Measurements from ENCODE around the gene TSPAN10. TPM values are rescaled to one million over a fixed set of nuclear protein-coding genes. Genes with fewer than 3 reads are reported as not detected.

TSPAN10 gene
- total RNA-seq, 4 donors from 2014 or later = 0.32 to 0.92 TPM; not detected in 2

GRCh38 chr17:81656118-81656743 lies 19.2 kb downstream of the TSPAN10 start, which contains the start of gene PDE6G:
Gene PDE6G (minus strand): TSS chr17:81656542. CDS start chr17:81653305, 3,237 bp downstream.
- Histone ChIP-seq H3K9me3 (no peaks in the 10 kb centered on the region), H3K4me3 (no peak within 1 kb of the TSS), H3K27me3 (peaks cover 0 to 46% (median 3%) of the 10 kb centered on the region in 4 donors), H3K27ac (replicated peaks in 1 of 4) (no peak within 1 kb of the TSS), H3K4me1 (no peaks in the 10 kb centered on the region), H3K36me3 (no peaks in the 10 kb centered on the region)
- no peak for TF ChIP-seq CTCF (IDR thresholded peaks at IDR 0.05)
- intact Hi-C loops (cut with DNase I) = no loop called here
- 84% methylated on average over 10 of the region's 15 CpGs for WGBS
- no peak for DNase-seq (ENCODE audit: extremely low spot score)

GRCh38 chr17:81656835-81657234 lies 19.8 kb downstream of the TSPAN10 start:
- intact Hi-C loops (cut with DNase I) = no loop called here
- WGBS = 45% methylated on average over 4 of the region's 4 CpGs

GRCh38 chr17:81659038-81659437 lies 22.0 kb downstream of the TSPAN10 start:
- WGBS = 84% methylated on average over 5 of the region's 5 CpGs
- TF ChIP-seq EP300 (IDR thresholded peaks at IDR 0.05) (no peak), POLR2AphosphoS5 (IDR thresholded peaks at IDR 0.05) (no peak), POLR2A (IDR thresholded peaks at IDR 0.05; ENCODE audit: low read depth) (no peak), CTCF (IDR thresholded peaks at IDR 0.05) (no peak)
- intact Hi-C loops (cut with DNase I) = no loop called here
- no peak for DNase-seq (ENCODE audit: extremely low spot score)
- Histone ChIP-seq H3K9me3 (no peaks in the 10 kb centered on the region), H3K27ac (replicated peaks in 1 of 4) (no peak overlapping the region), H3K27me3 (peaks cover 0 to 18% (median 0%) of the 10 kb centered on the region in 4 donors), H3K36me3 (peaks cover 0 to 3% (median under 1%) of the 10 kb centered on the region in 4 donors), H3K4me3 (no peak overlapping the region), H3K4me1 (no peaks in the 10 kb centered on the region)

More at GRCh38 chr17:81656835-81657234, 19.8 kb downstream of the TSPAN10 start:
- no peak overlapping the region for H3K27ac ChIP-seq (replicated peaks in 1 of 4)
- no peak overlapping the region for H3K4me3 ChIP-seq
- H3K4me1 ChIP-seq = no peaks in the 10 kb centered on the region
- DNase-seq (ENCODE audit: extremely low spot score) = no peak
- no peaks in the 10 kb centered on the region for H3K9me3 ChIP-seq
- TF ChIP-seq EP300 (IDR thresholded peaks at IDR 0.05) (no peak), POLR2AphosphoS5 (IDR thresholded peaks at IDR 0.05) (no peak), POLR2A (IDR thresholded peaks at IDR 0.05; ENCODE audit: low read depth) (no peak), CTCF (IDR thresholded peaks at IDR 0.05) (no peak)
- no peaks in the 10 kb centered on the region for H3K36me3 ChIP-seq
- peaks cover 0 to 40% (median 3%) of the 10 kb centered on the region in 4 donors for H3K27me3 ChIP-seq

- TF ChIP-seq POLR2AphosphoS5 (IDR thresholded peaks at IDR 0.05) (no peak), POLR2A (IDR thresholded peaks at IDR 0.05; ENCODE audit: low read depth) (no peak), EP300 (IDR thresholded peaks at IDR 0.05) (no peak), CTCF (IDR thresholded peaks at IDR 0.05) (no peak)
- intact Hi-C loops (cut with DNase I) = no loop called here
Observed at GRCh38 chr17:81660441-81660840, 23.4 kb downstream of the TSPAN10 start.

More at GRCh38 chr17:81660441-81660840, 23.4 kb downstream of the TSPAN10 start:
- H3K27me3 ChIP-seq = peaks cover 0 to 4% (median 0%) of the 10 kb centered on the region in 4 donors
- WGBS = 97% methylated on average over 9 of the region's 9 CpGs
- H3K27ac ChIP-seq (replicated peaks in 1 of 4) = no peak overlapping the region
- H3K4me3 ChIP-seq = no peak overlapping the region
- DNase-seq (ENCODE audit: extremely low spot score) = no peak
- H3K36me3 ChIP-seq = peaks cover 0 to 15% (median 5%) of the 10 kb centered on the region in 4 donors
- peaks cover 5 to 6% (median 6%) of the 10 kb centered on the region in 4 donors for H3K4me1 ChIP-seq
- no peaks in the 10 kb centered on the region for H3K9me3 ChIP-seq
